Fibroblast of the aortic adventitia (primary cell): ENCODE results near the gene HCFC2. TPM values are rescaled to one million over a fixed set of nuclear protein-coding genes. Genes with fewer than 3 reads are reported as not detected.

ENCODE experiments used
- DNase-seq: peaks from one replicate; pipeline ENCODE4 v3.0.0-alpha.2; 2010; ENCODE audit warnings: low read depth
- H3K4me3 ChIP-seq: 2 replicates; pipeline ENCODE4 v1.5.1; 2011; ENCODE audit warnings: low read depth, mild to moderate bottlenecking, control low read depth, low read length, moderate library complexity
- total RNA-seq: library from RNA; depleted of rRNA; stranded (reverse); fragments of >200 nt; gene quantifications from 2 replicates; pipeline ENCODE4 v1.2.3, GENCODE V29; 2012; ENCODE audit warnings: low replicate concordance
- TF ChIP-seq, protein P1 (sequence below): IDR thresholded peaks from 2 replicates; pipeline ENCODE4 v1.5.1; 2011; ENCODE audit warnings: mild to moderate bottlenecking, low read length, control low read depth, inconsistent platforms; ENCODE audit not compliant: insufficient read depth

Gene HCFC2
- total RNA-seq, 1 donor: 30.5 TPM

DNA sequence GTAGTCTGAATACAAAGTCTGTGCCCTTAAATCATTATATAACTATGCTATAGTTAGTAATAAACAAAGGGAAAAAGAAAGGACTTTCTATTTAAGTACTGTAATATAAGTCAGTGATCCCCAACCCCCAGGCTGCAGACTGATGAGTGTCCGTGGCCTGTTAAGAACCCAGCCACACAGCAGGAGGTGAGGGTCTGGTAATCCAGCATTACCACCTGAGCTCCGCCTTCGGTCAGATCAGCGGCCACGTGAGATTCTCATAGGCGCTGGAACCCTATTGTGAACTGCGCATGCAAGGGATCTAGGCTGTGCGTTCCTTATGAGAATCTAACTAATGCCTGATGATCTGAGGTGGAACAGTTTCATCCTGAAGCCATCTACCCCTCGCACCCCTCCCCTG is 58.0 kb downstream of the HCFC2 start:
- DNase-seq: no peak
- TF ChIP-seq, protein P1, sequence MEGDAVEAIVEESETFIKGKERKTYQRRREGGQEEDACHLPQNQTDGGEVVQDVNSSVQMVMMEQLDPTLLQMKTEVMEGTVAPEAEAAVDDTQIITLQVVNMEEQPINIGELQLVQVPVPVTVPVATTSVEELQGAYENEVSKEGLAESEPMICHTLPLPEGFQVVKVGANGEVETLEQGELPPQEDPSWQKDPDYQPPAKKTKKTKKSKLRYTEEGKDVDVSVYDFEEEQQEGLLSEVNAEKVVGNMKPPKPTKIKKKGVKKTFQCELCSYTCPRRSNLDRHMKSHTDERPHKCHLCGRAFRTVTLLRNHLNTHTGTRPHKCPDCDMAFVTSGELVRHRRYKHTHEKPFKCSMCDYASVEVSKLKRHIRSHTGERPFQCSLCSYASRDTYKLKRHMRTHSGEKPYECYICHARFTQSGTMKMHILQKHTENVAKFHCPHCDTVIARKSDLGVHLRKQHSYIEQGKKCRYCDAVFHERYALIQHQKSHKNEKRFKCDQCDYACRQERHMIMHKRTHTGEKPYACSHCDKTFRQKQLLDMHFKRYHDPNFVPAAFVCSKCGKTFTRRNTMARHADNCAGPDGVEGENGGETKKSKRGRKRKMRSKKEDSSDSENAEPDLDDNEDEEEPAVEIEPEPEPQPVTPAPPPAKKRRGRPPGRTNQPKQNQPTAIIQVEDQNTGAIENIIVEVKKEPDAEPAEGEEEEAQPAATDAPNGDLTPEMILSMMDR: no peak
- H3K4me3 ChIP-seq: no peak overlapping the region

DNA sequence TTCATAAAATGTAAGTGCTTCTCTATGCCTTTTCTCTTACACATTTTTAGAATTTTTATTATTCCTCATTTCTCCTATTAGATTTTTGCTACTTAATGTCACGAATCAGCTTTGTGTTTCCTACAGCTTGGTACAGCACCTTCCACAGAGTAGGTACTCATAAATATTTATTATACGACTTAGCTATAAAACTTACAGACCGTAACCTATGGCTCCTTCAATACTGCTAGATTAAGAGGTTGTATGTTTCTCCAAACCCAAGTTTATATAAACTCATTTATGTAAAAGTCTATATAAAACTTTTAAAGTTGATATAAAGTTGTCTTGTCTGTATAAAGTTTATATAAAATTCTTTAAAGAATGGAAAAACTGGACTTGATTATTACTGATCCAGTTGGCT is 62.2 kb downstream of the HCFC2 start:
- TF ChIP-seq, protein P1: no peak
- no peak for DNase-seq
- H3K4me3 ChIP-seq: no peak overlapping the region

DNA sequence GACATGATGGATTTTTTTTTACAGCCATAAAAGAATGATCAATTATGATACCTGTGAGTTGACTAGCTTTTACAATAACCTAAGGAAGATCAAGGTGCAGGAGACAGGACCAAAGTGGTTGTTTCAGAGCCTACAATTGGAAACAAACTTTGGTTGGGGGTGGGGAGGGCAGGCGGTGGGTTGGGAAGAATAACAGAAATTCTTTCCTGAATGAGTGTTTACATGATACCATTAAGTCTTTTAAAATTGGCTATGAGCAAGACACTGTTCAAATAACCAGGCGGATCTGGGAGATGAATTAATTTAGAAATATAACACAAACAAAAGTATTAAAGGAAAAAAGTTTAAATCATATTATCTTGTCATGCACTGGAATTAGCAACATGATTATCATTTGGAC is 66.4 kb downstream of the HCFC2 start:
- no peak for DNase-seq
- no peak overlapping the region for H3K4me3 ChIP-seq
- TF ChIP-seq, protein P1: no peak

DNA sequence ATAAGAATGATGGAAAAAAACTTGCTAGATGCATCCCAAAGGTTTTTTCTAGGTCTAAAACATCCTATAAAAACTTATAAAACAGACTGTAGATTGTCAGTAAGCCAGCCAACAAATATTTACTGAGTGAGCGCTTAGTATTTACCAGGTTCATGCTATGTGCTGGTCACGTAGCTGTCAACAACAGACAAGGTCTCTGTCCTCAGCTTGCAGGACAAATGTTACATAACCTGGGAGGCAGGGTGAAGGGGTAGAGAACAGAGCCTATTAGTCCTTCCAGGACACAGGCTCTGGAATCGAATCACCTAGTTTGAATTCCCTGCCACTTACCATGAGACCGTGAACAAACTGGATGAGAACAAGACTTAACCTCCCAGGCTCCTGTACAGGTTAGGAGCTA is 67.3 kb downstream of the HCFC2 start:
- TF ChIP-seq, protein P1: no peak
- DNase-seq: no peak
- no peak overlapping the region for H3K4me3 ChIP-seq

DNA sequence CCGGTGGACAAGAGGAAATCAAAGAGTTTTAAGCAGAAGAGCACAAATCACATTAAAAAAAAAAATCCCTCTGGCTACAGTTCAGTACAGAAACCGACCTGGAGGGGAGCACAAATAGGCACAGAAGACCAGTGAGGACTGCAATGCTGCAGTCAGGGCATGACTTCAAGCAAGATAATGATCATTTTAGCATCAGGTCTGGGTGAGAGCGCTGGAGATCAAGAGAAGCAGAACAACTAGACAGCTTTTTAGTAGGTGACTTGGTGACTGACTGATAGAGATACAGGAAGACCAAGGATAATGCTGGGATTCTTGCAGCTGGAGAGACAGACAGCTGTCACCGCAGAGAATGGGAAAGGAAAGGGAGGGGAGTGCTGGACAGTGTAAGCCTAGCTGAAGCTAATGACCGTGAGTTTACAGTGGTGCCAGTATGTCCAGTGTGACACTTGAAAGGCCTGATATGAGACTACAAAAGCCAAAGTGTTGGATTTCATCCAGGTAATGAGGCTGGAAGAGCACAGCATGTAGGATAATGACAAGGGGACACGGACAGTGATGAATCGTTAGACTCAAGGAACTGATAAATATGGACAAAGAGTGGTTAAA is 68.1 kb downstream of the HCFC2 start:
- no peak overlapping the region for H3K4me3 ChIP-seq
- DNase-seq: no peak
- TF ChIP-seq, protein P1: no peak

DNA sequence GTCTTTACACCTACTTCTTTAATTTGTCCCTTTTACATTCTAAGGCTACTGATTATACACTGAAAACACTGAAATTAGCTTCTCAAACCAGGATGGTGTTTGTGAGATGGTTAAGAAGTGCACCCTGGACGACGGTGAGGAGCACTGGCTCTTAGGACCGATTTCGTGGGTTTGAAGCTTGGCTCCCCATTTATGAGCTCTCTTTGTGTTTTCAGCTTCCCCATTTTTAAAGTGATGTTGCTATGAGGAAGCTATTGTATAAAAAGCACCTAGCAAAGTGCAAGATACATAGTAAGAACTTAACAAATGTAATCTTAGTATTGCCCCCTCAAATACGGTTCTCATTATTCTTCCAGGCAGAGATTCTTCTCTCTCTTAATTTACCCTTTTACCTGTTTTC is 69.0 kb downstream of the HCFC2 start:
- TF ChIP-seq, protein P1: no peak
- H3K4me3 ChIP-seq: no peak overlapping the region
- DNase-seq: no peak

DNA sequence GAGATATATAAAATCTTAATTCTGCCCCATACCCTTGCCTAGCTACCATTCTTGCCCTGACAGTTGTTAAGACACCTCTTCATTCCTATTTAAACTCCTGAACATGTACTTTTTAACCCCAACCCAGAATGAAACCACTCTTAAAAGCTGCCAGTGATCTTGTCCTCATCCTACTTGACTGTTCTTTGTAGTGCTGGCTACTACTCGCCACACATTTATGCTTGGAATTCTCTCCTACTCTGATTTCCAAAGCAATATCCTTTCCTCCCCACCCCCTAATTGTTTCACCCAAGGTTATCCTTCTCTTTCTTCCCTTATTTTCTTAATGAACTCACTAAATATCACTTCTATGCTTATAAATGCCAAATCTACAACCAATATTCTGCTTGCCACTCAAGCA is 69.5 kb downstream of the HCFC2 start:
- no peak for DNase-seq
- TF ChIP-seq, protein P1: no peak
- H3K4me3 ChIP-seq: no peak overlapping the region
